SK-N-SH (cell line): ENCODE measurements around the gene CASZ1.

Experiments
- CTCF ChIP-seq: fragments of 200-600 bp; sonication (generic); IDR thresholded peaks from 2 replicates; pipeline ENCODE4 v1.6.1; 2017; ENCODE audit warnings: antibody characterized with exemption, mild to moderate bottlenecking, moderate library complexity
- EP300 ChIP-seq, 2 experiments: IDR thresholded peaks; 2 replicates each; pipeline versions ENCODE4 v1.4.0 to v1.6.1; 2012; ENCODE audit warnings: borderline replicate concordance in 1 of 2, low read depth in 1 of 2, low read length in 1 of 2
- FOXM1 ChIP-seq: IDR thresholded peaks from 2 replicates; pipeline ENCODE4 v1.4.0; 2012; ENCODE audit warnings: low read depth, mild to moderate bottlenecking
- GABPA ChIP-seq: IDR thresholded peaks from 2 replicates; pipeline ENCODE4 v1.4.0; 2012; ENCODE audit warnings: low read depth, mild to moderate bottlenecking
- GATA2 ChIP-seq: sonication (generic); formaldehyde crosslinking; IDR thresholded peaks from 2 replicates; pipeline ENCODE4 v1.5.0; 2020; ENCODE audit warnings: mild to moderate bottlenecking, missing genetic modification reagents
- MAX ChIP-seq: IDR thresholded peaks from 2 replicates; pipeline ENCODE4 v1.4.0; 2012; ENCODE audit warnings: low read depth
- NFIC ChIP-seq: IDR thresholded peaks from 2 replicates; pipeline ENCODE4 v1.4.0; 2012; ENCODE audit warnings: borderline replicate concordance
- NRF1 ChIP-seq: IDR thresholded peaks from 2 replicates; pipeline ENCODE4 v1.6.1; 2012; ENCODE audit warnings: low read depth, mild to moderate bottlenecking, low read length
- REST ChIP-seq: IDR thresholded peaks from 2 replicates; pipeline ENCODE4 v1.6.1; 2012; ENCODE audit warnings: mild to moderate bottlenecking, low read depth, low read length, moderate library complexity
- RFX5 ChIP-seq: IDR thresholded peaks from 2 replicates; pipeline ENCODE4 v1.6.1; 2012; ENCODE audit warnings: mild to moderate bottlenecking, improper control_type of control experiment, low read length
- RXRA ChIP-seq: IDR thresholded peaks from 2 replicates; pipeline ENCODE4 v1.4.0; 2012; ENCODE audit warnings: low read depth, mild to moderate bottlenecking, borderline replicate concordance
- SIN3A ChIP-seq: IDR thresholded peaks from 2 replicates; pipeline ENCODE4 v1.6.1; 2012; ENCODE audit warnings: low read depth, mild to moderate bottlenecking, low read length, moderate library complexity, borderline replicate concordance
- YY1 ChIP-seq: IDR thresholded peaks from 2 replicates; pipeline ENCODE4 v1.4.0; 2012; ENCODE audit warnings: low read depth, mild to moderate bottlenecking

- no peak for TF ChIP-seq CTCF
- TF ChIP-seq EP300 (IDR thresholded peaks at IDR 0.05; ENCODE audit: borderline replicate concordance in 1 of 2, low read depth in 1 of 2, low read length in 1 of 2) = no peak
- no peak for TF ChIP-seq NFIC
- no peak for TF ChIP-seq RFX5
- TF ChIP-seq REST = no peak
- no peak for TF ChIP-seq FOXM1
- TF ChIP-seq GABPA = no peak
- TF ChIP-seq NRF1 = no peak
- no peak for TF ChIP-seq GATA2 (CRISPR knock-in tag)
- no peak for TF ChIP-seq YY1
- no peak for TF ChIP-seq RXRA
- no peak for TF ChIP-seq SIN3A
- TF ChIP-seq MAX = no peak
These were observed 32.1 kb downstream of the CASZ1 start for GRCh38 chr1:10764296-10764798.
